HEK293 (cell line): ENCODE data around the gene GLCCI1.
A peak's percentile ranks its signal among the peaks of the same experiment; 100 is the strongest.

Experiments used
- CTCF ChIA-PET: fragments of 350-600 bp; formaldehyde crosslinking; extraction: SDS; loops from one replicate; lab custom pipeline; 2021; ENCODE audit warnings: antibody characterized with exemption; lab: Yijun Ruan, JAX
- POLR2A ChIA-PET: fragments of 300-600 bp; formaldehyde crosslinking; extraction: SDS; loops from one replicate; lab custom pipeline; 2020; ENCODE audit warnings: antibody characterized with exemption, inconsistent platforms; lab: Yijun Ruan, JAX
- H3K27ac ChIP-seq: fragments of 200-500 bp; sonication (Bioruptor generic); 2 replicates; pipeline ENCODE4 v1.5.1; 2014; ENCODE audit warnings: low read depth, low read length, control low read depth, inconsistent platforms; ENCODE audit errors: extremely low read depth
- H3K36me3 ChIP-seq, 2 experiments: fragments of 200-500 bp in 1 of 2; sonication (Bioruptor generic) in 1 of 2; 1 replicate in 1 of 2; 2 replicates in 1 of 2; pipeline ENCODE4 v1.5.1; 2014 to 2017; ENCODE audit warnings: inconsistent platforms in 2 of 2, low read length in 2 of 2; ENCODE audit not compliant: control insufficient read depth in 2 of 2, insufficient read depth in 1 of 2
- H3K4me1 ChIP-seq: fragments of 200-500 bp; sonication (Bioruptor generic); 2 replicates; pipeline ENCODE4 v1.5.1; 2014; ENCODE audit warnings: mild to moderate bottlenecking, low read length, inconsistent platforms; ENCODE audit not compliant: control insufficient read depth, insufficient read depth
- H3K4me3 ChIP-seq: 2 replicates; pipeline ENCODE4 v1.5.1; 2011; ENCODE audit warnings: low read depth, mild to moderate bottlenecking, control low read depth, low read length, moderate library complexity
- H3K9me3 ChIP-seq: fragments of 200-500 bp; sonication (Bioruptor generic); 2 replicates; pipeline ENCODE4 v1.5.1; 2014; ENCODE audit warnings: low read depth, low read length, inconsistent platforms; ENCODE audit not compliant: control insufficient read depth, insufficient read depth
- KLF16 ChIP-seq: fragments of 450-650 bp; formaldehyde crosslinking; IDR thresholded peaks from 2 replicates; pipeline ENCODE4 v1.5.1; 2017; ENCODE audit warnings: missing biosample characterization, missing genetic modification characterization
- KLF9 ChIP-seq: fragments of 450-650 bp; formaldehyde crosslinking; IDR thresholded peaks from 2 replicates; pipeline ENCODE4 v1.5.1; 2016; ENCODE audit warnings: missing biosample characterization, missing genetic modification characterization, low read depth
- RBAK ChIP-seq: fragments of 450-650 bp; formaldehyde crosslinking; IDR thresholded peaks from 2 replicates; pipeline ENCODE4 v1.5.1; 2016; ENCODE audit warnings: missing biosample characterization, missing genetic modification characterization
- REPIN1 ChIP-seq: fragments of 450-650 bp; formaldehyde crosslinking; IDR thresholded peaks from 2 replicates; pipeline ENCODE4 v1.5.1; 2017; ENCODE audit warnings: missing biosample characterization, missing genetic modification characterization, low read depth
- REST ChIP-seq: fragments of 450-650 bp; formaldehyde crosslinking; IDR thresholded peaks from 2 replicates; pipeline ENCODE4 v1.5.1; 2016; ENCODE audit warnings: missing biosample characterization, missing genetic modification characterization
- SP2 ChIP-seq: fragments of 450-650 bp; formaldehyde crosslinking; IDR thresholded peaks from 2 replicates; pipeline ENCODE4 v1.5.1; 2016; ENCODE audit warnings: missing biosample characterization, missing genetic modification characterization
- ZBTB49 ChIP-seq: fragments of 450-650 bp; formaldehyde crosslinking; IDR thresholded peaks from 2 replicates; pipeline ENCODE4 v1.5.1; 2016; ENCODE audit warnings: missing biosample characterization, missing genetic modification characterization, low read depth
- ZNF239 ChIP-seq: fragments of 450-650 bp; formaldehyde crosslinking; IDR thresholded peaks from 2 replicates; pipeline ENCODE4 v1.5.1; 2016; ENCODE audit warnings: missing biosample characterization, missing genetic modification characterization
- ZNF26 ChIP-seq: fragments of 450-650 bp; formaldehyde crosslinking; IDR thresholded peaks from 2 replicates; pipeline ENCODE4 v1.5.1; 2016; ENCODE audit warnings: missing biosample characterization, missing genetic modification characterization
- ZNF266 ChIP-seq: fragments of 450-650 bp; formaldehyde crosslinking; IDR thresholded peaks from 2 replicates; pipeline ENCODE4 v1.5.1; 2016; ENCODE audit warnings: missing biosample characterization, missing genetic modification characterization, low read depth
- ZNF354C ChIP-seq: fragments of 450-650 bp; formaldehyde crosslinking; IDR thresholded peaks from 2 replicates; pipeline ENCODE4 v1.5.1; 2016; ENCODE audit warnings: missing biosample characterization, missing genetic modification characterization, low read depth, borderline replicate concordance
- ZNF48 ChIP-seq: fragments of 450-650 bp; formaldehyde crosslinking; IDR thresholded peaks from 2 replicates; pipeline ENCODE4 v1.5.1; 2016; ENCODE audit warnings: missing biosample characterization, missing genetic modification characterization
- ZNF664 ChIP-seq: fragments of 450-650 bp; formaldehyde crosslinking; IDR thresholded peaks from 2 replicates; pipeline ENCODE4 v1.5.1; 2016; ENCODE audit warnings: missing biosample characterization, missing genetic modification characterization
- ZNF843 ChIP-seq: fragments of 450-650 bp; formaldehyde crosslinking; IDR thresholded peaks from 2 replicates; pipeline ENCODE4 v1.5.1; 2016; ENCODE audit warnings: missing biosample characterization, missing genetic modification characterization
- ZXDB ChIP-seq: fragments of 450-650 bp; formaldehyde crosslinking; IDR thresholded peaks from 2 replicates; pipeline ENCODE4 v1.5.1; 2016; ENCODE audit warnings: missing biosample characterization, missing genetic modification characterization

The GLCCI1 gene

GRCh38 chr7:8115547-8116402 lies 147.2 kb downstream of the GLCCI1 start:
- Histone ChIP-seq H3K4me1 (no peaks in the 10 kb centered on the region), H3K9me3 (no peaks in the 10 kb centered on the region), H3K36me3 (no peaks in the 10 kb centered on the region), H3K4me3 (no peak overlapping the region), H3K27ac (no peak overlapping the region)
- ChIA-PET CTCF (no interaction called here), POLR2A (no interaction called here)
- TF ChIP-seq ZNF266 (tag by site-specific recombination) (no peak), ZBTB49 (tag by site-specific recombination) (no peak), ZNF843 (tag by site-specific recombination) (no peak), REPIN1 (tag by site-specific recombination) (no peak), ZNF664 (tag by site-specific recombination) (no peak), ZNF239 (tag by site-specific recombination) (no peak), ZNF26 (tag by site-specific recombination) (no peak), RBAK (tag by site-specific recombination) (no peak), KLF9 (tag by site-specific recombination) (no peak)

- H3K9me3 ChIP-seq: no peaks in the 10 kb centered on the region
- H3K4me1 ChIP-seq: no peaks in the 10 kb centered on the region
- H3K27ac ChIP-seq: no peak overlapping the region
- H3K4me3 ChIP-seq: no peak overlapping the region
- ChIA-PET CTCF (interaction anchor here (1.0 kb wide), 1 partner anchor 179 kb away, joined by 3 read pairs; no protein-coding TSS in a partner anchor), POLR2A (no interaction called here)
- TF ChIP-seq REST (tag by site-specific recombination) (0 out of 2 replicates have a peak, but pooled peaks have one; percentile 49), REPIN1 (tag by site-specific recombination) (no peak)
- no peaks in the 10 kb centered on the region for H3K36me3 ChIP-seq
These were observed 148.6 kb downstream of the GLCCI1 start for GRCh38 chr7:8117195-8117594.

GRCh38 chr7:8119262-8119661 lies 150.7 kb downstream of the GLCCI1 start:
- ChIA-PET CTCF (interaction anchor here (0.7 kb wide), 1 partner anchor 301 kb away, joined by 3 read pairs; no protein-coding TSS in a partner anchor), POLR2A (no interaction called here)
- Histone ChIP-seq H3K27ac (no peak overlapping the region), H3K36me3 (no peaks in the 10 kb centered on the region), H3K4me3 (no peak overlapping the region), H3K9me3 (no peaks in the 10 kb centered on the region), H3K4me1 (no peaks in the 10 kb centered on the region)
- TF ChIP-seq KLF16 (tag by site-specific recombination) (no peak), ZNF48 (tag by site-specific recombination) (no peak), ZNF354C (no peak), SP2 (tag by site-specific recombination) (no peak), ZXDB (tag by site-specific recombination) (no peak)
